GM15510 (cell line): Measurements from ENCODE around the gene OR4D5.

Experiments used
- POLR2A ChIP-seq: IDR thresholded peaks from 3 replicates; pipeline ENCODE4 v1.6.1; 2011; ENCODE audit warnings: borderline replicate concordance; ENCODE audit not compliant: insufficient read length; ENCODE audit errors: extremely low read depth

The OR4D5 gene

DNA sequence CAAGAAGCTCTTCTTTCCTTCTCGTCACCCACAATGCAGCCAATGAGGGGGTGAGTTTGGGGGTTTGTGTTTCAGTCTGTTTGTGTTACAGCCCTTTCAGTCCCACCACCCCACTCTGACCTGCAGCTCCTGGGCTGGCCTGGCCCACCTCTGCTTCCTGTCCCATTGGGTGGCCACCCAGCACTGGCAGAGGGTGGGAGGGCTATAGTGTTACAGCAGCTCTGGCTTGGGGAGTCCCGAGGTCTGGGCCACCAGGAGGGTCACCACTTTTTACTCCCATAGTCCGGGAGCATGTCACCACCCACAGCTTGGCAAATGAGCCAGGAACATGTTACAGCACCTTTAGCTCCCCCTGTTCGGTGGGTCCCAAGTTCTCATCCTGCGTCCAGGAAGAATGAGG lies 39.9 kb downstream of the OR4D5 start:
- no peak for TF ChIP-seq POLR2A
